C4-2B (cell line): ENCODE measurements around the gene PCNX1.

Experiments
- CTCF ChIP-seq: fragments of 450-650 bp; conservative IDR thresholded peaks from 2 replicates; pipeline ENCODE4 v1.5.1; 2017; ENCODE audit warnings: mild to moderate bottlenecking
- ZFX ChIP-seq: fragments of 450-650 bp; IDR thresholded peaks from 2 replicates; pipeline ENCODE4 v1.6.1; 2017

GRCh38 chr14:71148627-71149026, 241.4 kb downstream of the PCNX1 start:
- TF ChIP-seq CTCF (no peak), ZFX (no peak)
